ENCODE results near the gene CHRDL2.

CHRDL2 gene

DNA sequence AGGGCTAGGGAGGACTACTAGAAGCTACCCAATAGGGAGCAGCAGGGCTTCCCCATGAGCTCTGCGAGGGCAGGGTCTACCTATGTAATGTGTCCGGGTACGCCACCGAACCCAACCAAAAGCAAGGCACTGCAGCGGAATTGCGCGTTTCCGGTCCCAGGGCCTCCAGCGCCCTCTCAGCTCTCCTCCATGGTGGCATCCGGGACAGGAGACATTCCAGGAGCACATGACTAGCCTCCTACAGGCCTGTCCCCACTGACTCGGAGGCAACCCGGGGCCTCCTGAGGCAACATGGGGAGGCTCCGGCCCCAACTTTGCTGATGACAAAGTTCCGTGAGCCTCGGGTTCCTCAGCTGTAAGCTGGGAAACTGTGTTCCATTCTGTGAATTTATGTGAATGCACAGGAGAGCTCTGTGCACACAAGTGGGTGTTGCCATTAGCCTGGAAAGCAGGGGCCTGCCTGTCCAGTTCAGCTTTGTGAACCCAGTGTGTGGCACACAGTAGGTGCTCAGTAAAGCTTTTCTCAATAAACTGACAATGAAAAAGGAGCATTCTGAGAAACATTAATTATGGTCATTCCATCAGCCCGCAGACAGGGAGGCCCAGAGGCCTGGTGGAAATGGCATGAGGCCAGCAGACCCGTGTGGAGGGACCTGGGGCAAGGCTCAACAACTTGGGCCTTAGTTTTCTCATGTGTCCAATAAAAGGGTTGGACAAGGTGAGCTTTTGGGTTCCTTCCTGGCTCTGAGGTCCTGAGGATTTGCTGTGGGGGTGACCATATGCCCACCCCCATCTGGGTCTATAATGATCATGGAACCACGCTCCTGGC lies 50.3 kb downstream of the CHRDL2 start:
- H3K36me3 ChIP-seq, result no peaks in the 10 kb centered on the region
- no peak for DNase-seq
- H3K27me3 ChIP-seq (ENCODE audit: insufficient read depth, low read depth, severe bottlenecking), result no peaks in the 10 kb centered on the region
- no peak overlapping the region for H3K27ac ChIP-seq
- H3K4me3 ChIP-seq (ENCODE audit: low read depth, low read length), result no peak overlapping the region
- TF ChIP-seq, protein P1, sequence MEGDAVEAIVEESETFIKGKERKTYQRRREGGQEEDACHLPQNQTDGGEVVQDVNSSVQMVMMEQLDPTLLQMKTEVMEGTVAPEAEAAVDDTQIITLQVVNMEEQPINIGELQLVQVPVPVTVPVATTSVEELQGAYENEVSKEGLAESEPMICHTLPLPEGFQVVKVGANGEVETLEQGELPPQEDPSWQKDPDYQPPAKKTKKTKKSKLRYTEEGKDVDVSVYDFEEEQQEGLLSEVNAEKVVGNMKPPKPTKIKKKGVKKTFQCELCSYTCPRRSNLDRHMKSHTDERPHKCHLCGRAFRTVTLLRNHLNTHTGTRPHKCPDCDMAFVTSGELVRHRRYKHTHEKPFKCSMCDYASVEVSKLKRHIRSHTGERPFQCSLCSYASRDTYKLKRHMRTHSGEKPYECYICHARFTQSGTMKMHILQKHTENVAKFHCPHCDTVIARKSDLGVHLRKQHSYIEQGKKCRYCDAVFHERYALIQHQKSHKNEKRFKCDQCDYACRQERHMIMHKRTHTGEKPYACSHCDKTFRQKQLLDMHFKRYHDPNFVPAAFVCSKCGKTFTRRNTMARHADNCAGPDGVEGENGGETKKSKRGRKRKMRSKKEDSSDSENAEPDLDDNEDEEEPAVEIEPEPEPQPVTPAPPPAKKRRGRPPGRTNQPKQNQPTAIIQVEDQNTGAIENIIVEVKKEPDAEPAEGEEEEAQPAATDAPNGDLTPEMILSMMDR (IDR thresholded peaks at IDR 0.05; ENCODE audit: low read depth, low read length), result no peak
- no peaks in the 10 kb centered on the region for H3K9me3 ChIP-seq (ENCODE audit: severe bottlenecking)

DNA sequence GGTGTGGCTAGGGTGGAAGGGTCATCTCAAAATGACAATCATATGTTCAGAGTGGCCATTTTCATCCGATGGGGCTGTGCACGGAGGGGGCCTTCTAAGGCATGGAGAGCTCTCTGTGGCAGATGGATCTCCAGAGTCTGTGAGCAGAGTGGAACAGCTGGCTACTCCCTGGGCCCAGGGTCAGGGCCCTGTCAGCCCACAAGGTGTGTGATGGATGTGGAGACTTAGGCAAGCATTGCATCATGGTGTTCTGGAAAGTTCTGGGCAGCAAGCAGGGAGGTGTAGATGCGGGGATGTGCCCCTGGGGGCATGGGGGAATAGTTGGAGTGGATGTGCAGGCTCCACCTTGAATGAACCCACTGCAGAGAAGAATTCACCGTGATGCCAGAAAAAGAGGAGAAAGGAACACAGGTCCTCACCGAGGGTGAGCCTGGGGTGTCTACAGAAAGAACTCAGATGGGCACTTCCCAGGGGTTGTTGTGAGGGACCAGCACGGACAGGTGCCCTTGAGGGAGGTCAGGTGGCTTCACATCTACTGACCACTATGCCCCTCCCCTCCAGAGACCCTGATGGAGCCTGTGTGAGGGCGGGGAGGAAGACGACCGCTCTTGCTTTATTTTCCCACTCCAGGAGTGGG lies 51.1 kb downstream of the CHRDL2 start:
- no peaks in the 10 kb centered on the region for H3K36me3 ChIP-seq
- no peaks in the 10 kb centered on the region for H3K27me3 ChIP-seq (ENCODE audit: insufficient read depth, low read depth, severe bottlenecking)
- H3K9me3 ChIP-seq (ENCODE audit: severe bottlenecking), result no peaks in the 10 kb centered on the region
- TF ChIP-seq, protein P1 (IDR thresholded peaks at IDR 0.05; ENCODE audit: low read depth, low read length), result no peak
- H3K27ac ChIP-seq, result no peak overlapping the region
- DNase-seq, result no peak
- no peak overlapping the region for H3K4me3 ChIP-seq (ENCODE audit: low read depth, low read length)

DNA sequence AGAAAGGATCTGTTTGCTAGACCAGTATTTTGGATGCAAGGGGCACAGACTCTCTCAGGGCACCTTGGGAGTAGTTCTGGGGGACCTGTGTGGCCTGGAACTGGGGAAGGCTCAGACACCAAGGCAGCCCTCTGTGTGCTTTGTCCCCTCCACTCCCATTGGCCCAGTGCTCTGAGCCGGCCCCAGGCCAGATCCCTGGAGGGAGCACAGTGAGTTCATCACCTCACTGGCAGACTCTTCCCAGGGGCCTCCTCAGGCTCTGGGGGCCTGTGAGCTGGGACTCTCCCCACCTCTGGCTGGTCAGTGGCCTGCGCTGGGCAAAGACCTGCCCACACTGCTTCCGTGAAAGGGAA lies 51.7 kb downstream of the CHRDL2 start:
- no peaks in the 10 kb centered on the region for H3K27me3 ChIP-seq (ENCODE audit: insufficient read depth, low read depth, severe bottlenecking)
- TF ChIP-seq, protein P1 (IDR thresholded peaks at IDR 0.05; ENCODE audit: low read depth, low read length), result no peak
- H3K27ac ChIP-seq, result no peak overlapping the region
- DNase-seq, result no peak
- H3K4me3 ChIP-seq (ENCODE audit: low read depth, low read length), result no peak overlapping the region
- H3K36me3 ChIP-seq, result no peaks in the 10 kb centered on the region
- peaks cover 3% of the 10 kb centered on the region for H3K9me3 ChIP-seq (ENCODE audit: severe bottlenecking)

DNA sequence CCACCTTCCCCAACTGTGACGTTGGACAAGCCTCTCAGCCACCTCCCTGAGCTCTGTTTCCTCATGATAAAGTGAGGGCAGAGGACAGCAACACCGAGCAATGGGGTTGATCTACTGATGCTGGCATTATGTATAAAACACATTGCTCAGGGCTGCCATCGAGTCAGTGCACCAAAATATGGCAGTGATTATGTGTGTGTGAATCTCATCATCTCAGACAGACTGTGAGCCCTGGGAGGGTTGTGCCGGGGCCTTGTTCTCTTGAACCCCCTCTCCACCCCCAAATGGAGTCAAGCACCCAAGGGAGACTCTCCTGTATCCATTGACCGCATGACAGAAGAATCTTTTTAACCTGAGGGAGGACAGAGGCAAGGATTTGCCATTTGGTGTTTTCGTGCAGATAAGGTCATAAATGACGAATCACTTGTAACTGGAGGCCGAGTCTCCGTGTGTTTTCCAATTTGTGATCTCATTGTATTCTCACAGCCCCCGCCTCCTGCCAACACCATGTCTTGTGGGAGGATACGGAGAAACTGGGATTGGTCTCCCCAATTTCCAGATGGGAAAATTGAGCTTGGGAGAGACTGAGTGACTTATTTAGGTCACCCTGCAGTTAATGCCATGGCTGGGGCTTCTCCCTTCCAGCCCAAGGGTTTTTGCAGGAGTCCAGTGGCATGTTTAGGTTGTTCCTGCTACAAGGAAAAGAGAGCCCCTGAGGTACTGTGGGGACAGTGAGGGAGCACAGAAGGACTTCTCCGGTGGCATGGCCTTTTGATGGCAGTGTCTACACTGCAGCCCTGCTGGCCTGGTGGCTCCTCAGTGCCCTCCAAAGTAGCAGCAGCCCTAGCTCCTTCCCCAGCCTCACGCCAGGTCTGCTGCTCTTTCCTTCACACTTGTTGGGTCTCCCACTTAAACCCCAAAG lies 52.4 kb downstream of the CHRDL2 start:
- no peaks in the 10 kb centered on the region for H3K27me3 ChIP-seq (ENCODE audit: insufficient read depth, low read depth, severe bottlenecking)

DNA sequence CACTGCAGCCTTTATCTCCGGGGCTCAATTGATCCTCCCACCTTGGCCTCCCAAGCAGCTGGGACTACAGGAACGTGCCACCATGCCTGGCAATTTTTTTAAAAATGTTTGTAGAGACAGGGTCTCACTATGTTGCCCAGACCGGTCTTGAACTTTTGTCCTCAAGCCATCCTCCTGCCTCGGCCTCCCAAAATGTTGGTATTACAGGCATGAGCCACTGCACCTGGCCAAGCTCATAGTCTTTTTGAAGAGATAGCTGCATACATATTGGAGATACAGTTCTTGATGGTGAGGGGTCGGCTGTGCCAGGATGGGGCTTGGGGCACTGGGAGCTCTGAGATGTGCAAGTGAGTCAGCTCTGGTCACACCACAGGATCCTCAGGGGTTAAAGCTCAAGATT lies 53.2 kb downstream of the CHRDL2 start:
- Histone ChIP-seq H3K9me3 (ENCODE audit: severe bottlenecking) (peaks cover 9% of the 10 kb centered on the region), H3K36me3 (no peaks in the 10 kb centered on the region), H3K27me3 (ENCODE audit: insufficient read depth, low read depth, severe bottlenecking) (no peaks in the 10 kb centered on the region), H3K4me3 (ENCODE audit: low read depth, low read length) (no peak overlapping the region), H3K27ac (no peak overlapping the region)
- TF ChIP-seq, protein P1 (IDR thresholded peaks at IDR 0.05; ENCODE audit: low read depth, low read length), result no peak
- DNase-seq, result no peak

More for the DNA sequence above, 52.4 kb downstream of the CHRDL2 start:
- DNase-seq, result no peak
- Histone ChIP-seq H3K36me3 (no peaks in the 10 kb centered on the region), H3K9me3 (ENCODE audit: severe bottlenecking) (peaks cover 9% of the 10 kb centered on the region), H3K4me3 (ENCODE audit: low read depth, low read length) (no peak overlapping the region), H3K27ac (no peak overlapping the region)
- TF ChIP-seq, protein P1 (IDR thresholded peaks at IDR 0.05; ENCODE audit: low read depth, low read length), result no peak
